ENCODE measurements around the gene GBF1. TPM values are rescaled to one million over a fixed set of nuclear protein-coding genes. Genes with fewer than 3 reads are reported as not detected.

GBF1 gene
- total and polyA plus RNA-seq, 2 of the 13 experiments (the other 11 are each of a cell fraction or from before 2014, with no cell fraction given): 17.1 to 21.9 TPM

DNA sequence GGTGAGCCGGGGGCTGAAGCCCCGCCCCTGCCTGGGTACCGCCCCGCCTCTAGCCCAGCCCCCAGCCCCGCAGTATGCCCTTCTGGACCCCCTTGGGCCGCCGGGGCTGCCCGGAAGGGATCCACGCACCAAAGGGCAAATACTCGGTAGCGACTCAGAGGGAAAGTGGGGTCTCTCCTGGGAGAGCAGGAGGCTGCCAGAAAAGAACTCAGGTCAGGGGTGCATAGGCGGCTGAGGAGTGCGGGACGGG is 176.1 kb downstream of the GBF1 start (continued):
- TF ChIP-seq, protein P1, sequence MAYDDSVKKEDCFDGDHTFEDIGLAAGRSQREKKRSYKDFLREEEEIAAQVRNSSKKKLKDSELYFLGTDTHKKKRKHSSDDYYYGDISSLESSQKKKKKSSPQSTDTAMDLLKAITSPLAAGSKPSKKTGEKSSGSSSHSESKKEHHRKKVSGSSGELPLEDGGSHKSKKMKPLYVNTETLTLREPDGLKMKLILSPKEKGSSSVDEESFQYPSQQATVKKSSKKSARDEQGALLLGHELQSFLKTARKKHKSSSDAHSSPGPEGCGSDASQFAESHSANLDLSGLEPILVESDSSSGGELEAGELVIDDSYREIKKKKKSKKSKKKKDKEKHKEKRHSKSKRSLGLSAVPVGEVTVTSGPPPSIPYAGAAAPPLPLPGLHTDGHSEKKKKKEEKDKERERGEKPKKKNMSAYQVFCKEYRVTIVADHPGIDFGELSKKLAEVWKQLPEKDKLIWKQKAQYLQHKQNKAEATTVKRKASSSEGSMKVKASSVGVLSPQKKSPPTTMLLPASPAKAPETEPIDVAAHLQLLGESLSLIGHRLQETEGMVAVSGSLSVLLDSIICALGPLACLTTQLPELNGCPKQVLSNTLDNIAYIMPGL (CRISPR knock-in tag; IDR thresholded peaks at IDR 0.05; ENCODE audit: borderline replicate concordance in 1 of 2, low read depth in 1 of 2): 0 out of 4 replicates have a peak, but pooled peaks of 1 of the 2 experiments have one; percentile 22
- TF ChIP-seq ARNT2 (CRISPR knock-in tag; IDR thresholded peaks at IDR 0.05; ENCODE audit: low read depth) (0 out of 2 replicates have a peak, but pooled peaks have one; percentile 27), LCORL (IDR thresholded peaks at IDR 0.05) (no peak), LCORL (CRISPR knock-in tag; IDR thresholded peaks at IDR 0.05) (no peak), ZNF234 (CRISPR knock-in tag; conservative IDR thresholded peaks at IDR 0.05) (0 out of 2 replicates have a peak, but pooled peaks have one; percentile 69), RCOR2 (CRISPR knock-in tag; IDR thresholded peaks at IDR 0.05) (no peak), ZNF850 (CRISPR knock-in tag; conservative IDR thresholded peaks at IDR 0.05) (0 out of 2 replicates have a peak, but pooled peaks have one; percentile 69), ZFP36L2 (CRISPR knock-in tag; IDR thresholded peaks at IDR 0.05) (no peak), KLF13 (CRISPR knock-in tag; IDR thresholded peaks at IDR 0.05) (no peak)
- TF ChIP-seq, protein P2, sequence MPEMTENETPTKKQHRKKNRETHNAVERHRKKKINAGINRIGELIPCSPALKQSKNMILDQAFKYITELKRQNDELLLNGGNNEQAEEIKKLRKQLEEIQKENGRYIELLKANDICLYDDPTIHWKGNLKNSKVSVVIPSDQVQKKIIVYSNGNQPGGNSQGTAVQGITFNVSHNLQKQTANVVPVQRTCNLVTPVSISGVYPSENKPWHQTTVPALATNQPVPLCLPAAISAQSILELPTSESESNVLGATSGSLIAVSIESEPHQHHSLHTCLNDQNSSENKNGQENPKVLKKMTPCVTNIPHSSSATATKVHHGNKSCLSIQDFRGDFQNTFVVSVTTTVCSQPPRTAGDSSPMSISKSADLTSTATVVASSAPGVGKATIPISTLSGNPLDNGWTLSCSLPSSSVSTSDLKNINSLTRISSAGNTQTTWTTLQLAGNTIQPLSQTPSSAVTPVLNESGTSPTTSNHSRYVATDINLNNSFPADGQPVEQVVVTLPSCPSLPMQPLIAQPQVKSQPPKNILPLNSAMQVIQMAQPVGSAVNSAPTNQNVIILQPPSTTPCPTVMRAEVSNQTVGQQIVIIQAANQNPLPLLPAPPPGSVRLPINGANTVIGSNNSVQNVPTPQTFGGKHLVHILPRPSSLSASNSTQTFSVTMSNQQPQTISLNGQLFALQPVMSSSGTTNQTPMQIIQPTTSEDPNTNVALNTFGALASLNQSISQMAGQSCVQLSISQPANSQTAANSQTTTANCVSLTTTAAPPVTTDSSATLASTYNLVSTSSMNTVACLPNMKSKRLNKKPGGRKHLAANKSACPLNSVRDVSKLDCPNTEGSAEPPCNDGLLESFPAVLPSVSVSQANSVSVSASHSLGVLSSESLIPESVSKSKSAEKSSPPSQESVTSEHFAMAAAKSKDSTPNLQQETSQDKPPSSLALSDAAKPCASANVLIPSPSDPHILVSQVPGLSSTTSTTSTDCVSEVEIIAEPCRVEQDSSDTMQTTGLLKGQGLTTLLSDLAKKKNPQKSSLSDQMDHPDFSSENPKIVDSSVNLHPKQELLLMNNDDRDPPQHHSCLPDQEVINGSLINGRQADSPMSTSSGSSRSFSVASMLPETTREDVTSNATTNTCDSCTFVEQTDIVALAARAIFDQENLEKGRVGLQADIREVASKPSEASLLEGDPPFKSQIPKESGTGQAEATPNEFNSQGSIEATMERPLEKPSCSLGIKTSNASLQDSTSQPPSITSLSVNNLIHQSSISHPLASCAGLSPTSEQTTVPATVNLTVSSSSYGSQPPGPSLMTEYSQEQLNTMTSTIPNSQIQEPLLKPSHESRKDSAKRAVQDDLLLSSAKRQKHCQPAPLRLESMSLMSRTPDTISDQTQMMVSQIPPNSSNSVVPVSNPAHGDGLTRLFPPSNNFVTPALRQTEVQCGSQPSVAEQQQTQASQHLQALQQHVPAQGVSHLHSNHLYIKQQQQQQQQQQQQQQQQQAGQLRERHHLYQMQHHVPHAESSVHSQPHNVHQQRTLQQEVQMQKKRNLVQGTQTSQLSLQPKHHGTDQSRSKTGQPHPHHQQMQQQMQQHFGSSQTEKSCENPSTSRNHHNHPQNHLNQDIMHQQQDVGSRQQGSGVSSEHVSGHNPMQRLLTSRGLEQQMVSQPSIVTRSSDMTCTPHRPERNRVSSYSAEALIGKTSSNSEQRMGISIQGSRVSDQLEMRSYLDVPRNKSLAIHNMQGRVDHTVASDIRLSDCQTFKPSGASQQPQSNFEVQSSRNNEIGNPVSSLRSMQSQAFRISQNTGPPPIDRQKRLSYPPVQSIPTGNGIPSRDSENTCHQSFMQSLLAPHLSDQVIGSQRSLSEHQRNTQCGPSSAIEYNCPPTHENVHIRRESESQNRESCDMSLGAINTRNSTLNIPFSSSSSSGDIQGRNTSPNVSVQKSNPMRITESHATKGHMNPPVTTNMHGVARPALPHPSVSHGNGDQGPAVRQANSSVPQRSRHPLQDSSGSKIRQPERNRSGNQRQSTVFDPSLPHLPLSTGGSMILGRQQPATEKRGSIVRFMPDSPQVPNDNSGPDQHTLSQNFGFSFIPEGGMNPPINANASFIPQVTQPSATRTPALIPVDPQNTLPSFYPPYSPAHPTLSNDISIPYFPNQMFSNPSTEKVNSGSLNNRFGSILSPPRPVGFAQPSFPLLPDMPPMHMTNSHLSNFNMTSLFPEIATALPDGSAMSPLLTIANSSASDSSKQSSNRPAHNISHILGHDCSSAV (CRISPR knock-in tag; IDR thresholded peaks at IDR 0.05; ENCODE audit: borderline replicate concordance): no peak
